Stimulated activated CD4-positive, alpha-beta T cell treated with anti-CD3 and anti-CD28 coated beads, Interleukin-2, amount 100 ng/mL, for 4 hours (primary cell): ENCODE results near the gene SLC25A22.

Experiments
- DNase-seq: peaks from one replicate; pipeline ENCODE4 v3.0.0-alpha.2; 2020; ENCODE audit warnings: low read depth

SLC25A22 gene

DNA sequence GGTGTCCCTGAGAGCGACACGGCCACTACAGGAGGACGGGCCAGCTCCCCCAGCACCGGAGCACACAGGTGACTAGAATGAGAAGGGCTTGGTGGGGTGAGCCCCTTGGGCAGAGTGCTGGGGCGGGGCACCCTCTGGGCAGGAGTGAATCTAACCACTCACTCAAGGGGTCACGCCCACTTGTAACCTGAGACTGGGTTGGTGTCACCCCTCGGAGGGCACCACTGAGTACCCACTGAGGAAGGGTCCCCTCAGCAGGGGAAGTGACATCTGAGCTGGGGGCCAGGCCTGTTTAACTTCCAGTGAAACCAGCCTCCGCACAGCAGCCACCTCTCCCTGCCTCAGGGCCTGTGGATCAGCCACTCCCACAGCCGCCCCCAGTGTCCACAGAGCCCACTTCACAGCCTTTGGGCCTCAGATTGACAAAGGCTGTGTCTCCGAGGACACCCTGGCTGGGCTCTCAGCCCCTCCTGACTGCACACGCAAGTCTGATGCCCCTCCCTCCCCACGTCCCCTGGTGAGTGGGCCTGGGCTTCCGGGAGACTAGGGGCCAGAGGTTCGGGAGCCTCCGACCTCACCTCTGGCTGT is 26.4 kb downstream of the SLC25A22 start:
- DNase-seq = no peak

DNA sequence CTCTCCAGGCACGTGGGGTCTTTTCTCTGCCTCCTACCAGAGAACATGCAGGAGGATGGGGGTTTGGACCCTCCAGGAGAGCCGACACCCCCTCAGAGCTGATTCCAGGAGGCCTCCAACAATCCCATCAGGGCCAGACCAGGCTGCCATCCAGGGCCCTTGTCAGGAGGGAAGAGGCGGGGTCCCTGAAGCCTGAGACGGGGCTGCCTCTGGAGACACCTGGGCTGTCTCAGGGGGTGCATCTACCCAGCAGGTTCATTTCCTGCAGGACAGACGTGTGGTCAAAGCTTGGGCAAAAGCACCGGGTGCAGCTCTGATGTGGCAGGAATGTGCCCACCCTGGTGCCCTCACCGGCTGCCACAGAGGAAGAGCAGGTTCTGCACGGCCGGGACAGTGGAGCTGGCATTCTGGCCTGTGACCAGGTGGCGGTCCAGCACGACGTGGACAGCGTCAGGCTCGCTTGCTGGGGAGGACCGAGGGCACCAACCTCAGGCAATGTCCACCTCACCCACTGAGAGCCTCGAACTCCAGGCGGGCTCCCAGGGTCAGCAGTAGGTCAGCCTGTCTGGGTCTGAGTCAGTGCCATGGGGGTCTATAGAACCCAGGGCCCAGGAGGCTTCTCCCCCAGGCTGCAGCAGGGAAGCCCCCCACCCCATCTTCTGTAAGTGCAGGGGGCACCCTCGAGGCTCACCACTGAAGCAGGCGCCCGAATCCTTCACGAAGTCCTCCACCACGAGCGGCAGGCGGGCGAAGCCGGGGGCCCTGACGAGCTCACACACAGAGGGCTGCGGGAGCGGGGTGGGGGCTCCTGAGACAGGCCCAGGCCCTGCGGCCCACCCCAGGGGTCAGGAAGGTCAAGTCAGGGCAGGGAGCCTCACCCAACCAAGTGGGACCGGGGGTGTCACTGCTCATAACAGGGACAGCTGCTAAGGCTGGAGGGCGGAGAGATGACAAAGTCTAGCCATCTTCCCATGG is 27.2 kb downstream of the SLC25A22 start:
- DNase-seq = no peak

GRCh38 chr11:769887-770641 is 28.0 kb downstream of the SLC25A22 start:
- no peak for DNase-seq

DNA sequence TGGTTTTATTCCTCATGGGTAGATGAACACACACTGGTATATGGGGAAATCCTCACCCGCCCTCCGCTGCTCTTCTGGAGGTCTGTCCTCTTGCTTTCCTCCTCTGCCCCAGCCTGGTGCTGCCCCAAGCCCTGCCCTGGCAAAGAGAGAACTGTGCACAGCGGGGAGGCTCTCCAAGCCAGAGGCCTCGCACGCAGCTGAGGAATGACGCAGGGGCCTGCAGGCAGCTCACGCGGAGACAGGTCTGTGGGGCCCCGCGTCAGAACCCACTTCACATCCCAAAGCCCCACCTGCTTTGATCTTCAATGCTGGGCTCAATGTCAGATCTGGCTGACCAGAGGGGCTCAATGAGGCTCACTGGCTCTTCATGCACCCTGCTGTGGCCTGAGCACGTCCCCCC is 30.8 kb downstream of the SLC25A22 start:
- DNase-seq = no peak

DNA sequence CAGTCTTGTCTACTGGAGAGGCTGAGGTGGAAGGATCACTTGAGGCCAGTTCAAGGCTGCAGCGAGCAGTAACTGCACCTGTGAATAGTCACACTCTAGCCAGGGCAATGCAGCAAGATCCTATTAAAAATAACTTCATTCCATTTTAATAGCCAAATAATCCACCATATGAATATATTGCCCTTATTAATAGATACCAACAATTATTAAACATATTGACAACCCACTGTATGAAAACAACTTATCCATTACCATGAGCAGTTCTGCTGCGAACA is 31.2 kb downstream of the SLC25A22 start:
- no peak for DNase-seq

DNA sequence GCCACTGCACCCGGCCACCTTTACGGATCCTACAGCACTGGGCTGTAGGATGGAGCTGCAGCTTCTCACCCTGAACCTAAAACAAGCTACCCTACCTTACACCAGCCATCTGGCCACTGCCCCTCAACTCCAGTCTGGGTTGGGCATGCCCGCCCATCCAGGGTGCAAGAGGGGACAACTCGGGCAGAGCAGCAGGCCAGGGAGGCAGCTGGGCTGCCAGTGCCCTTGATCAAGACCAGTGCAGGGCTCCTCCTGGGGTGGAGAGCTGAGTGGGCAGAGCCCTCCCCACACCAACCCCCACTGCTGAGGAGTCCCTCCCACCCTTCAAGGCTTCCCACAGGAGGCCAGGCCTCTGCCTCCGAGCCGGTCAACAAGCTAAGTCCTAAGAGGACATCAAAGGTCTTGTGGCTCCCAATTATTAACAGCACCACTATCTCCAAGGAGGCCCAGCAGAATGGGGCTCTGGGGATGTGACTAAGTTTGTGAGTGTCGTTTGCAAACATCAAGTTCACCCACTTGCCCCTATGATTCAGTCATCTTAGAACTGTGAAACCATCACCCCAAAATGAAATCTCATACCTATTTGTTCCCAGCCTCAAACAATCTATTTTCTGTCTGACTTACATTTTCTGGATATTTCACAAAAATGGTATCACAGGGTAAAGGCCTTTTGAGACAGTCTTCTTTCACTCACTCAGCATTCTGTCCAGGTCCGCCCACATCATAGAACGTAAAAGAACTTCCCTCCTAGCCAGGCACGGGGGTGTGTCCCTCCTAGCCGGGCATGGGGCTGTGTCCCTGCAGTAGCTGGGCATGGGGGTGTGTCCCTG is 31.8 kb downstream of the SLC25A22 start:
- DNase-seq = no peak

DNA sequence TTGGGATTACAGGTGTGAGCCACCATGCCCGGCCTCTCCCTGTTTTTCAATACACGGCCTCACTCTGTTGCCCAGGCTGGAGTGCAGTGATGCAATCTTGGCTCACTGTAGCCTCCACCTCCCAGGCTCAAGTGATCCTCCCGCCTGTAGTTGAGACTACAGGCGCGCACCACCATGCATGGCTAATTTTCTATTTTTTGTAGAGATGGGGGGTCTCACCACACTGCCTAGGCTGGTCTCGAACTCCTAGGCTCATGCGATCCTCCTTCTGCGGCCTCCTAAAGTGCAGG is 32.3 kb downstream of the SLC25A22 start:
- DNase-seq = no peak

- DNase-seq = peak; percentile 39
Measured at GRCh38 chr11:765025-765801, 32.9 kb downstream of the SLC25A22 start.

DNA sequence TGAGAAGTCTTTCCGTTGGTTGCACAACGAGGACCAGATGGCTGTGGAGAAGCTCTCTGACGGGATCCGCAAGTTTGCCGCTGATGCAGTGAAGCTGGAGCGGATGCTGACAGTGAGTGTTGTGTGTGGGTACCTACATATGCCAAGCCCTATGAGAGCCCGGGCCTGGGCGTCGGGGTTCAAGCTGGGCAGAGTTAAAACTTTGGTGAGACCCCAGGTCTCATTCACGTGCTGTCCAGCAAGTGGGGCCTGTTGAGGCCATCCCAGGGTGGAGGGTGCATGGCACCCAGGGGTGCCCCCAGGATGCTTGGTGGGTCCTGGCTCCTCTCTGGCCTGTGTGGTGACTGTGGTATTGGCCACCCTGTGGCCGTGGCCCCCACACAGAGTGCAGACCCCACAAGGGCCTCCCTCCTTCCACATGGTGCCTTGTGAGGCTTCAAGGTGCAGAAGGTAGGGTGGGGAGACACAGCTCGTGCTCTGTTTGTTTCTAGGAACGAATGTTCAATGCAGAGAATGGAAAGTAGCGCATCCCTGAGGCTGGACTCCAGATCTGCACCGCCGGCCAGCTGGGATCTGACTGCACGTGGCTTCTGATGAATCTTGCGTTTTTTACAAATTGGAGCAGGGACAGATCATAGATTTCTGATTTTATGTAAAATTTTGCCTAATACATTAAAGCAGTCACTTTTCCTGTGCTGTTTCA is 33.6 kb downstream of the SLC25A22 start:
- DNase-seq = no peak

DNA sequence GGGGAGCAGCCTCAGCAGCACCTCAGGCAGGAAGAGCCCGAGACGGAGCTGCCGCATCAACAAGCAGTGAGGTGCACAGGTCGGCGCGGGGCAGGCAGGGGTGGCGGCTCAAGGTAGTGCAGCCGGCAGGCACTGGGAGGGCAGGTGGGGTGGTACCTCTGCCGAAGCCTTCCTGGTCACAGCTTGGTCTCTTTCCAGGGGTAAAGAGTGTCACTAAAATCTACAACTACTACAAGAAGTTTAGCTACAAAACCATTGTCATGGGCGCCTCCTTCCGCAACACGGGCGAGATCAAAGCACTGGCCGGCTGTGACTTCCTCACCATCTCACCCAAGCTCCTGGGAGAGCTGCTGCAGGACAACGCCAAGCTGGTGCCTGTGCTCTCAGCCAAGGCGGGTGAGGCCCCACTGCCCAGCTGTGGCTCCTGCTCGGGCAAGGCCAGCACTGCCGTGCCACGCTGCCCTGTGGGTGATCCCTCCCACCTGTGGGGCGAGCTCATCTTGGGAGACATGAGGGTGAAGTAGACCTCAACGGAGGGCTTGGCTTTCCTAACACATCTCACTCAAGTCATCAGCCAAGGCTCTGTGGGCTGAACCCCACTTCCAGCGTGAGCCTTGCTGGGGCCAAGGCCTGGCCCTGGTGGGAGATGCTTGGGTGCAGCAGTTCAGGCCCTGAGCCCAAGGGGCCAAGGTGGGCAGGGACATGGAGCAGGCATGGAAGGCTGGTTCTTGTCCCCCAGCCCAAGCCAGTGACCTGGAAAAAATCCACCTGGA is 34.3 kb downstream of the SLC25A22 start:
- DNase-seq = no peak

- no peak for DNase-seq
Measured at GRCh38 chr11:763073-763463, 35.0 kb downstream of the SLC25A22 start.

GRCh38 chr11:762421-763072 is 35.5 kb downstream of the SLC25A22 start:
- no peak for DNase-seq

DNA sequence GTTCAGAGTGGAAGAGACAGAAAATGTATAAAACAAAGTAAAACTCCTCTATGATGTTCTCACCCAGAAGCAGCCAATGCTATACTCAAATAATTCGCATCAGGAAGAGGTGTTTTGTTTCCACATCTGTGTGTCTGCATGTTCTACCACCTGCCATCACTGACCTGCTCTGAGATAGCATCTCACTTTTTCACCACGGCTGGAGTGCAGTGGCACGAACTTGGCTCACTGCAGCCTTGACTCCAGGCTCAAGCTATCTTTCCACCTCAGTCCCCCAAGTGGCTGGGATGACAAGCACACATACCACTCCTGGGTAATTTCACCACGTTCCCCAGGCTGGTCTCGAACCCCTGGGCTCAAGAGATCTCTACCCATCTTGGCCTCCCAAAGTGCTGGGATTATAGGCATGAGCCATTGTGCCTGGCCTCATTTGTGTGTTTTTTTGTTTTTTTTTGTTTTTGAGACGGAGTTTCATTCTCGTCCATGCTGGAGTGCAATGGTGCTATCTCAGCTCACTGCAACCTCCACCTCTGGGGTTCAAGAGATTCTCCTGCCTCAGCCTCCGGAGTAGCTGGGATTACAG is 36.5 kb downstream of the SLC25A22 start:
- no peak for DNase-seq

- DNase-seq = no peak
Measured at GRCh38 chr11:760236-760635, 37.8 kb downstream of the SLC25A22 start.

GRCh38 chr11:749731-750130 is 48.4 kb downstream of the SLC25A22 start:
- DNase-seq = no peak

DNA sequence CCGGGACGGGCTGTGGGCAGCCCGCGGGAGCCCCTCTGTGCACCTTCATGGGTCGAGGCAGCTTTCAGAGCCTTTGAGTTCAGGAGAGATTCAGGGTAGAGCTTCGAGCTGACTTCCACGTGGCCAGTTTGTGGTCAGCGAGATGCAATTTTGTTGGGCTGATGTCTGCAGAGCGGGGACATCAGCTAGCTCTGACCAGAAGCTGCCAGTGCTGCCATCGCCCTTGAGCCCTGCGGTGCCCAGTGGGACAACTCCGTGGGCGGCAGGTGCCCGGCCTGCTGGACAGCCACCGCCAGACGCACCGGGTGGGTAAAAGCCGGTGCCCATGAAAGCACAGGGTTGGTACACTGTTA is 50.1 kb downstream of the SLC25A22 start:
- no peak for DNase-seq

DNA sequence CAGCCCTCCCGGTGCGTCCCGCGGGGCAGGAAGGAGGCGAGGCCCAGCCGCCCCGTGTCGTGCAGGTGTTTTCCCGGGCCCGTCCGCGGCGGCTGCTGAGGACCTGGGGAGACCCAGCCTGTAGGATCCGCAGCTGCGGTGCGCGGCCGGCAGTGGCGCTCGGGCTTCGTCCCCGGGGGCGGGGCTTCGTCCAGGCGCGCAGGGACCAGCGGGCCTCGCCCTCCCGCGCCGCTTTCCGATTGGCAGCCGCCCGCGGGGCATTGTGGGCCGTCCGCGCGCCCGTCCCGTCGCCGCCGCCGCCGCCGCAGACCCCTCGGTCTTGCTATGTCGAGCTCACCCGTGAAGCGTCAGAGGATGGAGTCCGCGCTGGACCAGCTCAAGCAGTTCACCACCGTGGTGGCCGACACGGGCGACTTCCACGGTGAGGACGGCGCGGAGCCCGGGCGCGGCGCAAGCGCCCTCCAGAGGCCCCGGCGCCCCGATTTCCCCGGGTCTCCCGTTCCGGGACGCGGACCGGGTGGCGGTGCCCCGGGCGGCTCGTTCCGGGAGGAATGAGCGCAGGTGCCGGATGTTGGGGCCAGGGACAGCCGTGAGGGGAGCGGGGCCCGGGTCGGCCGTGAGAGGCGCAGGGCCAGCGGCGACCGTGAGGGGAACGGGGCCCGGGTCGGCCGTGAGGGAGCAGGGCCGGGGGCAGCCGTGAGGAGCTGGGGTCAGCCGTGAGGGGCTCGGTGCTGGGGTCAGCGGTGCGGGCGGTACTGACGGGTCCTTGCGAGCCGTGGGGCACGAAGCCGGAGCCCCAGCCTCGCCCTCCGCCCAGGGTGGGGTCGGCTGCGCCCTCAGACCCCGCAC is 50.7 kb downstream of the SLC25A22 start, which contains the start of gene TALDO1:
TALDO1 (plus strand) TSS at position 307 of the 849 bp plus-strand sequence; CDS start at position 325, 18 bp downstream.
- peak; percentile 61 for DNase-seq
